ENCODE data around the gene BCR. TPM values are rescaled to one million over a fixed set of nuclear protein-coding genes. Genes with fewer than 3 reads are reported as not detected.

BCR gene
- total RNA-seq, 2 experiments from 2014 or later, result 30.4 to 32.0 TPM

DNA sequence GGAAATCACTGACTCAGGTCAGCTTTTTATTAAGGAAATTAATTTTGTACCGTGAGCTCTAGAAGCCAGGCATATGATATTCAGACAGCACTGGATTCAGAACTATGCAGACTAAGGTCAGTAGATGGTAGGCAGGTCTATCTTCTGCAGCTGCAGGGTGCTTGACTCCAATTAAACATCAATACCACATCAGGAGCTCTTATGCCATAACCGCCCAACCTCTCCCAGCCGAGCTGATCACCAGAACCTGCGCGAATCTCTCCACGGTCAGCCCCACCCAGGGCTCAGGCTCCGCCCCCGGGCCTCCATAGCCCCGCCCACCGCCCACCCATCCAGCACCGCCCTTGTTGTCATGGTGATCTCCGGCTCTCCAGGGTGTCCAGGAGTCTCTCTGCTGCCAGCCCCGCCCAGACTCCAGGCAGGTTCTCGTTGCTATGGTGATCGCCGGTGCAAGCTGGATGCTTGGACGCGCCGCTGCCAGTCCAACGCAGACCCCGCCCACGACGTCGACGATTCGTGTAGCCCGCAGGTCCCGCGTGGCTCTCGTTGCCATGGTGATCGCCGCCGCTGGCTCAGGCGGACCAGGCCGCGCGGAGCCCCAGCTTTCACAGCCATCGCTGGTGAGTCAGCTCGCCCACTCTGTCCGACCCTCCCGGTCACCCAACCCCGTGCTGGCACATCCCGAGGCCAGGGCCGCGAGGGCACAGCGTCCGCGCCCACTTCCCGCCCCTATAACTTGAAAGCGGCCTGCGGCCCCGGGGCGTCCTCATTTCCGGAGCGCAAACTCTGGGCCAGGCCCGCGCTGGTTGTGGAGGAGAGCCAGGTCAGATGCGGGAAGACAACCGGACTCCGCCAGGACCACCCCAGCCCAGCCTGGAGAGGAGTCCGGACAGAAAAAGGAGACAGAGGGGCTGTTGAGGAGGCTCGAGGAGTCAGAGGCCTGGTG, 35.1 kb upstream of the BCR start, which contains the start of gene RAB36:
Gene RAB36 (plus strand): TSS at position 546 of the 946 bp plus-strand sequence. CDS start 1,140 bp downstream, outside the sequence.
- TF ChIP-seq, protein P1, sequence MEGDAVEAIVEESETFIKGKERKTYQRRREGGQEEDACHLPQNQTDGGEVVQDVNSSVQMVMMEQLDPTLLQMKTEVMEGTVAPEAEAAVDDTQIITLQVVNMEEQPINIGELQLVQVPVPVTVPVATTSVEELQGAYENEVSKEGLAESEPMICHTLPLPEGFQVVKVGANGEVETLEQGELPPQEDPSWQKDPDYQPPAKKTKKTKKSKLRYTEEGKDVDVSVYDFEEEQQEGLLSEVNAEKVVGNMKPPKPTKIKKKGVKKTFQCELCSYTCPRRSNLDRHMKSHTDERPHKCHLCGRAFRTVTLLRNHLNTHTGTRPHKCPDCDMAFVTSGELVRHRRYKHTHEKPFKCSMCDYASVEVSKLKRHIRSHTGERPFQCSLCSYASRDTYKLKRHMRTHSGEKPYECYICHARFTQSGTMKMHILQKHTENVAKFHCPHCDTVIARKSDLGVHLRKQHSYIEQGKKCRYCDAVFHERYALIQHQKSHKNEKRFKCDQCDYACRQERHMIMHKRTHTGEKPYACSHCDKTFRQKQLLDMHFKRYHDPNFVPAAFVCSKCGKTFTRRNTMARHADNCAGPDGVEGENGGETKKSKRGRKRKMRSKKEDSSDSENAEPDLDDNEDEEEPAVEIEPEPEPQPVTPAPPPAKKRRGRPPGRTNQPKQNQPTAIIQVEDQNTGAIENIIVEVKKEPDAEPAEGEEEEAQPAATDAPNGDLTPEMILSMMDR (IDR thresholded peaks at IDR 0.05), result no peak
- ChIA-PET POLR2A (no interaction called here), CTCF (interaction anchor here (0.7 to 2.8 kb wide), 9 partner anchors 11 to 241 kb away, joined by 3 to 14 read pairs (median 3); no protein-coding TSS in a partner anchor)
- Mint-ChIP-seq H3K4me1 (ENCODE audit: low read depth) (peaks cover 43% of the 10 kb centered on the region), H3K36me3 (ENCODE audit: low read depth) (no peaks in the 10 kb centered on the region), H3K9me3 (no peaks in the 10 kb centered on the region), H3K4me3 (peak within 1 kb of the TSS; percentile 61), H3K27ac (no peak within 1 kb of the TSS), H3K27me3 (no peaks in the 10 kb centered on the region)
- intact Hi-C loops (cut with micrococcal nuclease), result no loop called here
- peak; percentile 90 for DNase-seq
- peak; percentile 49 for ATAC-seq

DNA sequence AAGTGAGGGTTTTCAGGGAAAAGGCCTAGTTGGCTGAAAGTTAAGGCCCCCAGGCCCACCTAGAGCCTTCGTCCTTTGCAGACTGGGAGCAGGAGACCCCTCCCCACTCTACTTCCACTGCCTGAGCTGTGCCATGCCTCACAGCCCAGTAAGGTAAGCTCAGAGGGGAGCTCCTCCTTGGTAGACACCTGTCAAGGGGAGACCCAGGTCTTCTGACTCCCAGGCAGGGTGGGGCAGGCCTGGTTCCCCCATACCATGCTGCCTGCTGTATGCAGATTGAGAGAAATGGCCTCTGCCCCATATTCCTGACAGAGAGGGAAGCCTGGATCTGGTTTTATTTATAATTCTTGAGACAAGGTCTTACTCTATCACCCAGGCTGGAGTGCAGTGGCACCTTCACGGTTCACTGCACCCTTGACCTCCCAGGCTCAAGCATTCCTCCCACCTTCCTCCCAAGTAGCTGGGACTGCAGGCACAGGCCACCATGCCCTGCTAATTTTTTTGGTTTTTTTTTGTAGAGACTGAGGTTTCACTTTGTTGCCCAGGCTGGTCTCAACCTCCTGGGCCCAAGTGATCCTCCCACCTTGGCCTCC, 34.3 kb upstream of the BCR start:
- no peaks in the 10 kb centered on the region for H3K27me3 Mint-ChIP-seq
- CTCF ChIA-PET, result interaction anchor here (1.0 to 2.8 kb wide), 7 partner anchors 17 to 189 kb away, joined by 3 to 14 read pairs (median 6); no protein-coding TSS in a partner anchor
- TF ChIP-seq, protein P1 (IDR thresholded peaks at IDR 0.05), result no peak
- no peak overlapping the region for H3K4me3 Mint-ChIP-seq
- no peak for ATAC-seq
- intact Hi-C loops (cut with micrococcal nuclease), result no loop called here
- H3K36me3 Mint-ChIP-seq (ENCODE audit: low read depth), result no peaks in the 10 kb centered on the region
- H3K9me3 Mint-ChIP-seq, result no peaks in the 10 kb centered on the region
- no peak for DNase-seq
- POLR2A ChIA-PET, result no interaction called here
- H3K4me1 Mint-ChIP-seq (ENCODE audit: low read depth), result peaks cover 36% of the 10 kb centered on the region
- no peak overlapping the region for H3K27ac Mint-ChIP-seq

DNA sequence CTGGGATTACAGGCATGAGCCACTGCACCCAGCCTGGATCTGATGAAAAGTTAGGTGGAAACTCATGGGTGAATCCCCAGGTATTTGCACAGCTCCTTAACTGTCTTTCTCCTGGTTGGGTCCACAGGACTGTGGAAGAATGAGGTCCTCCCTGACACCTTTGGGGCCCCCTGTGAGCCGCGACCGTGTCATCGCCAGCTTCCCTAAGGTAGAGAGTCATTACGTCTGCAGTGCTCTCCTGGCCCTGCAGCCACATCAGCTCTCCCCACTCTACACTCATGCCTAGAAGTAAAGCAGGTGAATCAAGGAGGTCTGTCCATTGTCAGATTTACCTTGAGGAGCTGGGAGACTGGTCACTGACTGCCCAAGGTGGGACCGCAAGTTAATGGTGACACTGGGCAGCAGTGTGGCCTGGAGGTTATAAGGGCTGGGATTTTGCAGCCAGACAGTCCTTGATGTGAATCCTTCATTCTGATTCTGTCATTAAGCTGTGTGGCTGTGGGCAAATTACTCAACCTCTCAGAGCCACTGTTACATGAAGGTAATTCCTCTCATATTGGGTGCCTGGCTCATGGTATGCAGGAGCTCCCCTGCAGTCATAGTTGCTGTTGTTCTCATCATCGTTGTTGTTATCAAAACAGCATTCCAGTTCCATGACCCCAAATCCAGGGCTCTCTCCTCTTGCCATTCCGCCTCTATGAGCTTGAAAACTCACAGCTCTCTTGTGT, 33.7 kb upstream of the BCR start:
- no peak for DNase-seq
- CTCF ChIA-PET, result interaction anchor here (0.7 to 1.6 kb wide), 5 partner anchors 9 to 186 kb away, joined by 3 to 6 read pairs (median 3); no protein-coding TSS in a partner anchor
- POLR2A ChIA-PET, result no interaction called here
- no peak overlapping the region for H3K4me3 Mint-ChIP-seq
- H3K9me3 Mint-ChIP-seq, result no peaks in the 10 kb centered on the region
- no peak for ATAC-seq
- intact Hi-C loops (cut with micrococcal nuclease), result no loop called here
- H3K27ac Mint-ChIP-seq, result no peak overlapping the region
- H3K27me3 Mint-ChIP-seq, result no peaks in the 10 kb centered on the region
- TF ChIP-seq, protein P1 (IDR thresholded peaks at IDR 0.05), result no peak
- peaks cover 30% of the 10 kb centered on the region for H3K4me1 Mint-ChIP-seq (ENCODE audit: low read depth)
- H3K36me3 Mint-ChIP-seq (ENCODE audit: low read depth), result no peaks in the 10 kb centered on the region

DNA sequence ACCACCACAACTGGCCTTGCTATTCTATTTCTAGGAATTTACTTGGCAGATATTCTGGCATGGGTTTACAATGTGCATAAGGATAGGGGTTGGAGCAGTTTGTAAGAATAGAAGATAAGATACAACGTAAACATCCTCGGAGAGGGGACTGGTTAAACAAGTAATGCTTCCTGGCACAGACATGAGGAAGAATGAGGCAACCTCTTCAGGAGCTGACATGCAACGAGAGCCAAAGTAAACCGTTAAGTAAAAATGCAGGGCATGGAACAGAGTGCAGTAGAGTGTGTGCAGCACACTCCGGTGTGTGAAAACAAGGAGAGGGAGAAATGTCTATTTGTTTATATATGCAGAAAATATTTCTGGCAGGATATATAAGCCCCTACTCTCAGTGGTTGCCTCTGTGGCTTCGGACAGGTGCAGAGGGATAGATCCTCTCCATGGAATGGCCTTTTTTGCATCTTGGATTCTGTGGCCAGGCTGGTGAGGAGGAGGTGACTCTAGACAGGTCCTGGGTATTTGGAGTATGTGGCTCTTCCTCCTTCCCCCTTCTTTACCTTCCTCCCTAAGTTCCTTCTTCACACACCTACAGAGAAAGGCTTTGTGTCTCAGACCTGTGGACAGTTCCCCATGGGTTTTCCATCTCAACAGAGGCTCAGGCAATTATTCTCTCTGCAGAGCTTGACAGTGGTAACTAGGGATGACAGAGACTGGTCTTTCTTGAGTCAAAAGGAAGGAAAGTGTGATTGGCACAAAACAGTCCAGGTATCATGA, 32.5 kb upstream of the BCR start:
- no peak overlapping the region for H3K4me3 Mint-ChIP-seq
- H3K4me1 Mint-ChIP-seq (ENCODE audit: low read depth), result peaks cover 23% of the 10 kb centered on the region
- POLR2A ChIA-PET, result no interaction called here
- no peaks in the 10 kb centered on the region for H3K27me3 Mint-ChIP-seq
- ATAC-seq (no peak), DNase-seq (no peak)
- TF ChIP-seq, protein P1 (IDR thresholded peaks at IDR 0.05), result no peak
- CTCF ChIA-PET, result interaction anchor here (2.6 kb wide), 1 partner anchor 134 kb away, joined by 10 read pairs; no protein-coding TSS in a partner anchor
- no peaks in the 10 kb centered on the region for H3K36me3 Mint-ChIP-seq (ENCODE audit: low read depth)
- intact Hi-C loops (cut with micrococcal nuclease), result no loop called here
- H3K9me3 Mint-ChIP-seq, result no peaks in the 10 kb centered on the region
- no peak overlapping the region for H3K27ac Mint-ChIP-seq

All from activated CD8-positive, alpha-beta T cell treated with anti-CD3 and anti-CD28 coated beads for 36 hours (primary cell).